Thyroid gland (tissue), 4 donors: ENCODE data around the gene NEDD9. TPM values are rescaled to one million over a fixed set of nuclear protein-coding genes. Genes with fewer than 3 reads are reported as not detected.

Source experiments
- DNase-seq, 2 donors: peaks; one replicate each; pipeline ENCODE4 v3.0.0-alpha.2; 2019
- H3K27ac ChIP-seq, 3 donors: fragments of 200-600 bp; sonication (generic); 1 replicate in 2 of 3; 2 replicates in 1 of 3; pipeline ENCODE4 v1.5.1; 2016 to 2019; ENCODE audit warnings: mild to moderate bottlenecking in 1 of 3, moderate library complexity in 1 of 3
- H3K27me3 ChIP-seq: fragments of 200-600 bp; sonication (generic); one replicate; pipeline ENCODE4 v1.5.1; 2019
- H3K36me3 ChIP-seq, 2 donors: fragments of 200-600 bp; sonication (generic); one replicate each; pipeline ENCODE4 v1.5.1; 2016 to 2019
- H3K4me1 ChIP-seq, 2 donors: fragments of 200-600 bp; sonication (generic); one replicate each; pipeline ENCODE4 v1.5.1; 2017 to 2019
- H3K4me3 ChIP-seq, 3 donors: fragments of 200-600 bp; sonication (generic); replicated peaks in 1 of 3; 1 replicate in 2 of 3; 2 replicates in 1 of 3; pipeline ENCODE4 v1.5.1; 2016; ENCODE audit warnings: mild to moderate bottlenecking in 1 of 3
- H3K9me3 ChIP-seq: fragments of 200-600 bp; sonication (generic); one replicate; pipeline ENCODE4 v1.5.1; 2017
- CTCF ChIP-seq, 6 experiments: fragments of 200-600 bp in 3 of 6; fragments of 450-650 bp in 3 of 6; sonication (generic) in 3 of 6; IDR thresholded peaks; one replicate each; pipeline ENCODE4 v1.5.1; 2016 to 2019; ENCODE audit warnings: antibody characterized with exemption in 6 of 6, mild to moderate bottlenecking in 2 of 6, inconsistent platforms in 1 of 6, moderate library complexity in 1 of 6
- POLR2A ChIP-seq, 2 donors: fragments of 450-650 bp; IDR thresholded peaks; one replicate each; pipeline ENCODE4 v1.6.1; 2017; ENCODE audit warnings: antibody characterized with exemption in 2 of 2, mild to moderate bottlenecking in 2 of 2, moderate library complexity in 1 of 2
- WGBS, 2 donors: methylation state at CpG; one replicate each; pipeline ENCODE4 v1.1.5; 2017; 5-methylcytosine and 5-hydroxymethylcytosine counted together
- intact Hi-C: fragments of 100-400 bp; cut with DNase I; formaldehyde crosslinking; loops from one replicate; pipeline ENCODE4 v1.15.1; 2023
- total RNA-seq, 4 donors: library from RNA; depleted of rRNA; stranded (reverse); fragments of >200 nt; gene quantifications; one replicate each; pipeline ENCODE4 v1.2.3, GENCODE V29; 2016

The NEDD9 gene
- total RNA-seq, 4 donors from 2014 or later, result 42.1 to 78.3 (median 61.7) TPM

- H3K27me3 ChIP-seq, result no peaks in the 10 kb centered on the region
- TF ChIP-seq POLR2A (IDR thresholded peaks at IDR 0.05), result no peak
- TF ChIP-seq CTCF (IDR thresholded peaks at IDR 0.05), result no peak
- 95 to 97% methylated on average over 4 of the region's 4 CpGs for WGBS, 2 donors
- no peaks in the 10 kb centered on the region for H3K9me3 ChIP-seq
- DNase-seq, result no peak
- H3K4me3 ChIP-seq, result no peak overlapping the region
- peaks cover 21 to 49% of the 10 kb centered on the region in 2 donors for H3K4me1 ChIP-seq
- intact Hi-C loops, result no loop called here
- peaks cover 0 to 3% of the 10 kb centered on the region in 2 donors for H3K36me3 ChIP-seq
- no peak overlapping the region for H3K27ac ChIP-seq
Measured at GRCh38 chr6:11204005-11204399, 28.5 kb downstream of the NEDD9 start.

- Histone ChIP-seq H3K4me3 (no peak overlapping the region), H3K4me1 (peaks cover 21 to 46% of the 10 kb centered on the region in 2 donors), H3K9me3 (no peaks in the 10 kb centered on the region), H3K36me3 (peaks cover 0 to 3% of the 10 kb centered on the region in 2 donors), H3K27ac (peak overlapping the region in 2 of 3 donors; percentile 25 to 55), H3K27me3 (no peaks in the 10 kb centered on the region)
- intact Hi-C loops, result no loop called here
- no peak for TF ChIP-seq CTCF (IDR thresholded peaks at IDR 0.05)
- no peak for TF ChIP-seq POLR2A (IDR thresholded peaks at IDR 0.05)
- 86 to 87% methylated on average over 6 of the region's 6 CpGs for WGBS, 2 donors
- DNase-seq, result no peak
Measured at GRCh38 chr6:11203306-11204004, 29.0 kb downstream of the NEDD9 start.

GRCh38 chr6:11202513-11203305 is 29.8 kb downstream of the NEDD9 start:
- intact Hi-C loops, result no loop called here
- Histone ChIP-seq H3K9me3 (no peaks in the 10 kb centered on the region), H3K27me3 (no peaks in the 10 kb centered on the region), H3K4me3 (no peak overlapping the region), H3K27ac (peak overlapping the region in 2 of 3 donors; percentile 25 to 55), H3K36me3 (peaks cover 0 to 3% of the 10 kb centered on the region in 2 donors), H3K4me1 (peaks cover 22 to 44% of the 10 kb centered on the region in 2 donors)
- peak in 1 of 2 donors; percentile 17 for DNase-seq
- TF ChIP-seq CTCF (IDR thresholded peaks at IDR 0.05) (no peak), POLR2A (IDR thresholded peaks at IDR 0.05) (peak in 1 of 2 donors; percentile 7)
- WGBS, 2 donors, result 29 to 32% methylated on average over 9 of the region's 9 CpGs

DNA sequence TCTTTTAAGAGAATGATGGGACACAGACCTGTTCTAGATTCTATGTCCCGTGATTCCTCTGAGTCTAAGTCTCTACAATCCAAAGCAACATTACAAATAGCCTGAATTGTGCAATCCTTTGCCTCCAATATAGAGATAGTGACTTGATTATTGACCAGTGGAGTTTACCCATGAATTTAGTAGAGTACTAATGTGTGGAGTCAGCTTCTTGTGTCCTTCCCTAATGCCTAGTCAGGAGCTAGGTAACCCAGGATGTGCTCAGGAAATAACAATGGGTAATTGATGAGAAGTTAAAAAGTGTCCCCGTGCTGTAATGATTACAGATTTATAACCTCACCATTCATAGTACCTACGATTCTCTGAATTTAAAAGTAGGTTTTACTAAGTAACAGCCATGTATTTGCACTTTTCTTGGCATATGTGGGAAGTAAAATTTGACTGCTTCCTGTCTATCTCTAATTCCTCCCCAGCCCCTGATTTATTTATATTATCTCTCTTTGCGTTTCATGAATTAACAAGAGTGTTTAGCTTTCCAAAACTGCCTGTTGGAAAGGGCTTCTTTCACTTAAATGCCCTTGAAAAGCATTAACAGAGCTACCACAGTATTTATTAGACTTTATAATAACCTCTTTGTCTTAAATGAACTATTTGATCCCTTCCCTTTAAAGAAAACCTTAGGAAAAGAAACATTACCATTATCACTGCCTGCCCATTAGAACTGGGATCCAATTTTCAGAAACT is 30.5 kb downstream of the NEDD9 start:
- peaks cover 0 to 3% of the 10 kb centered on the region in 2 donors for H3K36me3 ChIP-seq
- TF ChIP-seq POLR2A (IDR thresholded peaks at IDR 0.05), result no peak
- no peak for TF ChIP-seq CTCF (IDR thresholded peaks at IDR 0.05)
- 85 to 88% methylated on average over 4 of the region's 4 CpGs for WGBS, 2 donors
- H3K4me3 ChIP-seq, result no peak overlapping the region
- peaks cover 24 to 44% of the 10 kb centered on the region in 2 donors for H3K4me1 ChIP-seq
- no peaks in the 10 kb centered on the region for H3K9me3 ChIP-seq
- DNase-seq, result no peak
- intact Hi-C loops, result no loop called here
- peak overlapping the region in 2 of 3 donors; percentile 10 to 55 for H3K27ac ChIP-seq
- H3K27me3 ChIP-seq, result no peaks in the 10 kb centered on the region
